ENCODE data around the gene GOLM1. TPM values are rescaled to one million over a fixed set of nuclear protein-coding genes. Genes with fewer than 3 reads are reported as not detected.

Gene GOLM1
- total RNA-seq, 1 donor from 2014 or later: 21.6 TPM

- Histone ChIP-seq H3K4me3 (ENCODE audit: low read depth, low read length) (no peak overlapping the region), H3K36me3 (ENCODE audit: control insufficient read depth, insufficient read depth, low read length) (no peaks in the 10 kb centered on the region), H3K27me3 (ENCODE audit: control insufficient read depth, insufficient read depth, low read length) (peaks cover 1% of the 10 kb centered on the region)
- TF ChIP-seq, protein P1, sequence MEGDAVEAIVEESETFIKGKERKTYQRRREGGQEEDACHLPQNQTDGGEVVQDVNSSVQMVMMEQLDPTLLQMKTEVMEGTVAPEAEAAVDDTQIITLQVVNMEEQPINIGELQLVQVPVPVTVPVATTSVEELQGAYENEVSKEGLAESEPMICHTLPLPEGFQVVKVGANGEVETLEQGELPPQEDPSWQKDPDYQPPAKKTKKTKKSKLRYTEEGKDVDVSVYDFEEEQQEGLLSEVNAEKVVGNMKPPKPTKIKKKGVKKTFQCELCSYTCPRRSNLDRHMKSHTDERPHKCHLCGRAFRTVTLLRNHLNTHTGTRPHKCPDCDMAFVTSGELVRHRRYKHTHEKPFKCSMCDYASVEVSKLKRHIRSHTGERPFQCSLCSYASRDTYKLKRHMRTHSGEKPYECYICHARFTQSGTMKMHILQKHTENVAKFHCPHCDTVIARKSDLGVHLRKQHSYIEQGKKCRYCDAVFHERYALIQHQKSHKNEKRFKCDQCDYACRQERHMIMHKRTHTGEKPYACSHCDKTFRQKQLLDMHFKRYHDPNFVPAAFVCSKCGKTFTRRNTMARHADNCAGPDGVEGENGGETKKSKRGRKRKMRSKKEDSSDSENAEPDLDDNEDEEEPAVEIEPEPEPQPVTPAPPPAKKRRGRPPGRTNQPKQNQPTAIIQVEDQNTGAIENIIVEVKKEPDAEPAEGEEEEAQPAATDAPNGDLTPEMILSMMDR (IDR thresholded peaks at IDR 0.05; ENCODE audit: insufficient read depth, low read length, severe bottlenecking): no peak
- DNase-seq (ENCODE audit: low read depth): no peak
- FAIRE-seq: no peak
Observed at GRCh38 chr9:86128235-86128822, 29.0 kb upstream of the GOLM1 start.

DNA sequence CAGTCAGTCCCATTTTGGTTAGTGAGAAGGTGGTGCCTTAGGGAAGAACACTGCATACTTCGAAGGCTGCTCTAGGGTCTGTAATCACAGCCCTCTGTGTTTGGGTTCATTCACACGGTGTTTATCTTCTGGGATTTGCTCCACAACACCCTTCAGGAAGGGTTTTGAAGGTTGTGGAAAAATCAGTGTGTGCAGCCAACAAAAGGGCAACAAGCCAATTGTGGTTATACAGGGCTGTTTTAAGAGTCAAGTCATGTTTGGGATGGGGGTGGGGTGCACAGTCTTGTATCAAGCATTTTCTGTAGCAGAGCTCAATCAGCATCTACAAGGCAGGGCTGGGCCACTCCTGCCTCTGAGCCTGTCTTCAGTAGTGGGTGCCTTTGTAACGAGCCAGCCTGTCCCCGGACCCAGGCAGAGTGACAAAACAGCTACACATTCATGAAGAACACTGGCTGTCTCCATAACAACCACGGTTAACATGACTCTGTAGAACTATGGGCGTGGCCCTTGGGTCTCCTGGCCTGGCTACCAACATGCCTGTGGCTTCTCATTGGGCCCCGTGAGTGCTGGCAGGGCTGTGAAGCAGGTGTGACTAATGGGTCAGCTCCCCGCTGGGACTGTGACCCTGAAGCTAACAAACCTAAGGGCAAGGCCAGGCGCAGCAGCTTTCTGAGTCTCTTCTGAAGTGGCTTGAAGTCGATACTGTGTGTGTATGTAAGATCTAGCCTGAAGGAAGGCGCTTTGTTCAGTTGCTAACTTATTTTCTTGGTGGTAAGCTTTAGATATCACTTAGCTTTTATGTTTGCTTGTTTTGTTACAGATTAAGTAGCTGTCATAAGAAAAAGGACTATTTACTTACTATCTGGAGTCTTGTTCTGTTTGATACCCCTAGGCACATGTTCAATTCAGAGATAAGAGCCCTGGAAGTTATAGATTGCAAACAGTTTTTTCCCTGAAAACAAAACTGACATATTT lies 27.9 kb upstream of the GOLM1 start:
- FAIRE-seq (peak; percentile 52), DNase-seq (ENCODE audit: low read depth) (peak; percentile 83)
- TF ChIP-seq, protein P1 (IDR thresholded peaks at IDR 0.05; ENCODE audit: insufficient read depth, low read length, severe bottlenecking): no peak
- Histone ChIP-seq H3K4me3 (ENCODE audit: low read depth, low read length) (no peak overlapping the region), H3K36me3 (ENCODE audit: control insufficient read depth, insufficient read depth, low read length) (no peaks in the 10 kb centered on the region), H3K27me3 (ENCODE audit: control insufficient read depth, insufficient read depth, low read length) (peaks cover 1% of the 10 kb centered on the region)

DNA sequence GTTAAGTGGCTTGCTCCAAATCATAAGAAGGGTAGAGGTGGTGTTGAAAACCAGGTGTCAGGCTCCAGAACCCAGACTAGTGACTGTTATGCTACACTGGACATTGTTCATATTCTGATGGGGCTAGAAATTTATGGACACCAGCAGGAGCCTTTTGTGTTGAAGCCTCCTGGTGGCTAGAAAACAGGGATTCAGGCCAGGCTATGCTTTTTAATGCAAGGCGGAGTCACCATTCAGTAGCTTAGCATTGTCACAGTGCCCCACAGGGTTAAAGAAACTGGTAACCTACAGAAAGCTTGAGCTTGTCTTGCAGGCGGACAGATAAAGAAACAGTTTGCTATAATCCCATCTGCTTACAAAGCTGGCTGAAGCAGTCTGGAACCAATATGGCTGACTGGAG lies 23.0 kb upstream of the GOLM1 start:
- TF ChIP-seq, protein P1 (IDR thresholded peaks at IDR 0.05; ENCODE audit: insufficient read depth, low read length, severe bottlenecking): no peak
- Histone ChIP-seq H3K27me3 (ENCODE audit: control insufficient read depth, insufficient read depth, low read length) (peaks cover 1% of the 10 kb centered on the region), H3K36me3 (ENCODE audit: control insufficient read depth, insufficient read depth, low read length) (no peaks in the 10 kb centered on the region), H3K4me3 (ENCODE audit: low read depth, low read length) (no peak overlapping the region)
- DNase-seq (ENCODE audit: low read depth) (no peak), FAIRE-seq (no peak)

DNA sequence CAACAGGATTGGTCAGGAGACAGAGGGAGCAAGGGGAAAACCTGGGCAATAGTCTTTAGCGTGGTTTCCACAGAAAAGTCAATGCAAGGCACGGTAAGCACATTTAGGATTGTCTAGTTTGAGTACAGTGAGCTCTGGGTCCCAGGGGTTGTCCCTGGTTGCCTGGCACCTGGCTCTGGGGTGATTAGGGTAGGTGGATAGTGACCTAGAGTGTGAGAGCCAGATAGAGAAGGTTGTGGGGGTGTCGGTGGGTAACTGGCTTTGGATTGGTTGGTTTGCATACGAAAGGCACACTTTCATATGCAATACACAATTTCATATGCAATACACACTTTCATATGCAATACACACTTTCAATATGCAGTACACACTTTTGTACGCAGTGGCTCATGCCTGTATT lies 20.1 kb upstream of the GOLM1 start:
- TF ChIP-seq, protein P1 (IDR thresholded peaks at IDR 0.05; ENCODE audit: insufficient read depth, low read length, severe bottlenecking): no peak
- H3K27me3 ChIP-seq (ENCODE audit: control insufficient read depth, insufficient read depth, low read length): peaks cover 1% of the 10 kb centered on the region
- FAIRE-seq (no peak), DNase-seq (ENCODE audit: low read depth) (no peak)
- H3K4me3 ChIP-seq (ENCODE audit: low read depth, low read length): no peak overlapping the region
- no peaks in the 10 kb centered on the region for H3K36me3 ChIP-seq (ENCODE audit: control insufficient read depth, insufficient read depth, low read length)

DNA sequence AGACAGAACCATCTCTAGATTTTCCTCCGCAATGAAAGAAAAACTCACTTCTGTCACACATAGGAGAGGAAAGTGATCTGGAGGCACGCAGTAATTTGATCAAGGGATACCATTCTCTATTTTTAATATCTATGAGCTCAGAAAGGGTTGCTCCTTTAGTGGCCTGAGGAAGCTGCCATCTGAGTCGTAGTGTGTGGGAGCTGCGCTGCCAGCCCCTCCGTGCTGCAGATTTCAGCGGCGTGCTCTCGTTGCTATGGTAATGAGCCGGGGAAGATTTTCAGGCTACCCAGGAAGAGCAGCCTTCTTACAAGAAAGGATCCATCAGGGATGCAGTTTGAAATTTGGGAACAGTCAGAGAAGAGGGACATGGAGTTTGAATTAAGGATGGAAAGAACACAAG lies 17.1 kb upstream of the GOLM1 start:
- DNase-seq (ENCODE audit: low read depth): no peak
- TF ChIP-seq, protein P1 (IDR thresholded peaks at IDR 0.05; ENCODE audit: insufficient read depth, low read length, severe bottlenecking): no peak
- no peak for FAIRE-seq
- no peak overlapping the region for H3K4me3 ChIP-seq (ENCODE audit: low read depth, low read length)
- no peaks in the 10 kb centered on the region for H3K27me3 ChIP-seq (ENCODE audit: control insufficient read depth, insufficient read depth, low read length)
- no peaks in the 10 kb centered on the region for H3K36me3 ChIP-seq (ENCODE audit: control insufficient read depth, insufficient read depth, low read length)
